Mesenchymal stem cell (in vitro differentiated cells and primary cell): ENCODE data around the gene SLC35F1.

Experiments used
- DNase-seq: peaks from one replicate; pipeline ENCODE4 v3.0.0-alpha.2; 2013
- H2AFZ ChIP-seq: one replicate; pipeline ENCODE4 v1.6.1; 2013; ENCODE audit warnings: low read depth, mild to moderate bottlenecking, control low read depth, inconsistent platforms, low read length, moderate library complexity
- H2AK5ac ChIP-seq: 2 replicates; pipeline ENCODE4 v1.6.1; 2013; ENCODE audit warnings: low read length, moderate library complexity, mild to moderate bottlenecking, inconsistent platforms; ENCODE audit not compliant: severe bottlenecking
- H2BK120ac ChIP-seq: one replicate; pipeline ENCODE4 v1.6.1; 2013; ENCODE audit warnings: low read depth, mild to moderate bottlenecking, inconsistent platforms, low read length, moderate library complexity
- H2BK12ac ChIP-seq, 2 experiments: one replicate each; pipeline ENCODE4 v1.6.1; 2013; ENCODE audit warnings: inconsistent platforms in 2 of 2, low read length in 2 of 2, mild to moderate bottlenecking in 2 of 2, moderate library complexity in 2 of 2, control low read depth in 1 of 2
- H2BK15ac ChIP-seq: one replicate; pipeline ENCODE4 v1.6.1; 2013; ENCODE audit warnings: mild to moderate bottlenecking, low read depth, inconsistent platforms; ENCODE audit not compliant: poor library complexity, severe bottlenecking
- H2BK5ac ChIP-seq: 2 replicates; pipeline ENCODE4 v1.6.1; 2013; ENCODE audit warnings: low read depth, mild to moderate bottlenecking, low read length, control low read depth, inconsistent platforms; ENCODE audit not compliant: poor library complexity, severe bottlenecking
- H3K14ac ChIP-seq, 2 experiments: one replicate each; pipeline ENCODE4 v1.6.1; 2013; ENCODE audit warnings: inconsistent platforms in 2 of 2, low read length in 2 of 2, control low read depth in 1 of 2, mild to moderate bottlenecking in 1 of 2, moderate library complexity in 1 of 2
- H3K18ac ChIP-seq, 2 experiments: one replicate each; pipeline ENCODE4 v1.6.1; 2013; ENCODE audit warnings: inconsistent platforms in 2 of 2, low read length in 2 of 2, control low read depth in 1 of 2, low read depth in 1 of 2, mild to moderate bottlenecking in 1 of 2
- H3K23ac ChIP-seq, 2 experiments: one replicate each; pipeline ENCODE4 v1.6.1; 2013; ENCODE audit warnings: inconsistent platforms in 2 of 2, low read length in 2 of 2, mild to moderate bottlenecking in 2 of 2, moderate library complexity in 2 of 2, control low read depth in 1 of 2
- H3K27ac ChIP-seq: 2 replicates; pipeline ENCODE4 v1.5.1; 2013; ENCODE audit warnings: mild to moderate bottlenecking, moderate library complexity, low read length, control low read depth, inconsistent platforms; ENCODE audit not compliant: poor library complexity, severe bottlenecking
- H3K27me3 ChIP-seq, 2 experiments: 2 replicates each; pipeline versions ENCODE4 v1.6.1 to v1.7.0; 2013; ENCODE audit warnings: low read length in 2 of 2, mild to moderate bottlenecking in 2 of 2, moderate library complexity in 2 of 2, control low read depth in 1 of 2, inconsistent platforms in 1 of 2; ENCODE audit not compliant: control insufficient read depth in 1 of 2, insufficient read depth in 1 of 2
- H3K36me3 ChIP-seq, 2 experiments: 2 replicates each; pipeline versions ENCODE4 v1.6.1 to v1.7.0; 2013; ENCODE audit warnings: low read length in 2 of 2, control low read depth in 1 of 2, inconsistent platforms in 1 of 2, low read depth in 1 of 2, mild to moderate bottlenecking in 1 of 2; ENCODE audit not compliant: insufficient read depth in 2 of 2, control insufficient read depth in 1 of 2
- H3K4ac ChIP-seq, 2 experiments: one replicate each; pipeline ENCODE4 v1.6.1; 2013; ENCODE audit warnings: inconsistent platforms in 2 of 2, low read length in 2 of 2, mild to moderate bottlenecking in 2 of 2, moderate library complexity in 2 of 2, control low read depth in 1 of 2, low read depth in 1 of 2
- H3K4me1 ChIP-seq: 2 replicates; pipeline ENCODE4 v1.6.1; 2013; ENCODE audit warnings: low read depth, low read length, control low read depth; ENCODE audit not compliant: control insufficient read depth, insufficient read depth
- H3K4me2 ChIP-seq: 2 replicates; pipeline ENCODE4 v1.6.1; 2013; ENCODE audit warnings: low read length, mild to moderate bottlenecking, inconsistent platforms; ENCODE audit not compliant: poor library complexity, severe bottlenecking
- H3K4me3 ChIP-seq, 2 experiments: 2 replicates each; pipeline versions ENCODE4 v1.5.1 to v1.7.0; 2013; ENCODE audit warnings: low read length in 2 of 2, mild to moderate bottlenecking in 2 of 2, control low read depth in 1 of 2, low read depth in 1 of 2; ENCODE audit not compliant: insufficient read depth in 1 of 2
- H3K79me1 ChIP-seq: replicated peaks from 2 replicates; pipeline ENCODE4 v1.6.1; 2013; ENCODE audit warnings: mild to moderate bottlenecking, control low read depth, low read length, inconsistent platforms; ENCODE audit not compliant: poor library complexity, severe bottlenecking
- H3K9ac ChIP-seq: 2 replicates; pipeline ENCODE4 v1.7.0; 2013; ENCODE audit warnings: mild to moderate bottlenecking, low read length, moderate library complexity
- H3K9me3 ChIP-seq: 2 replicates; pipeline ENCODE4 v1.7.0; 2013; ENCODE audit warnings: mild to moderate bottlenecking, low read length; ENCODE audit not compliant: control insufficient read depth
- H4K8ac ChIP-seq: one replicate; pipeline ENCODE4 v1.6.1; 2013; ENCODE audit warnings: inconsistent platforms, mild to moderate bottlenecking, low read length, moderate library complexity
- H4K91ac ChIP-seq: one replicate; pipeline ENCODE4 v1.6.1; 2013; ENCODE audit warnings: mild to moderate bottlenecking, low read length, inconsistent platforms
- WGBS: methylation state at CpG from one replicate; pipeline ENCODE4 v1.1.7; 2013; ENCODE audit warnings: mixed read lengths; 5-methylcytosine and 5-hydroxymethylcytosine counted together

SLC35F1 gene

DNA sequence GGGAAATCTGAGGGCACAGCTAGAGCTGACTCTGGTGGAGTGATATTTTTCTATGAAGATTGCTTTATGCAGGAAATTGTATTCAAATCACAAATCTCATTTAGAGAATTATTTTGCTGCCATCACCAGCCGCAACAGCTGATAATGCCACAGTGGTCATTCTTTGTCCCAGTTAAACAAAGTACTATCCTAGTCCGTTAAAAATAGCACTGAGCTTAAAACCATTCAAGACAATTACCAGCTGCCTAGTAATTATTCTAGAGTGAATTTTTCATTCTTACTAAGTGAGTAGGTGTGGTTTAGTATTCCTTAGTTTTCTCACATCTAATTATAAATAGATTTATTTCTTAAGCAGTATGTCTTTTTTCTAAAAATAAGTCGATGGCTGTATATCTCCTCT lies 190.5 kb downstream of the SLC35F1 start:
- no peak overlapping the region for H4K8ac ChIP-seq
- no peak overlapping the region for H4K91ac ChIP-seq
- WGBS: 82% methylated on average over 1 of the region's 3 CpGs
- no peak overlapping the region for H2BK15ac ChIP-seq
- no peak overlapping the region for H3K14ac ChIP-seq
- DNase-seq: no peak
- no peak overlapping the region for H2BK12ac ChIP-seq
- no peak overlapping the region for H3K18ac ChIP-seq
- H3K4me2 ChIP-seq: no peak overlapping the region
- H2AK5ac ChIP-seq: no peak overlapping the region
- H3K4me3 ChIP-seq: no peak overlapping the region
- H3K4ac ChIP-seq: no peak overlapping the region
- H2AFZ ChIP-seq: no peak overlapping the region
- peaks cover 14% of the 10 kb centered on the region for H3K9me3 ChIP-seq
- no peak overlapping the region for H2BK120ac ChIP-seq
- no peak overlapping the region for H3K9ac ChIP-seq
- H3K36me3 ChIP-seq: no peaks in the 10 kb centered on the region
- H2BK5ac ChIP-seq: no peak overlapping the region
- no peaks in the 10 kb centered on the region for H3K79me1 ChIP-seq
- no peak overlapping the region for H3K27ac ChIP-seq
- H3K23ac ChIP-seq: no peak overlapping the region
- no peaks in the 10 kb centered on the region for H3K27me3 ChIP-seq
- H3K4me1 ChIP-seq: no peaks in the 10 kb centered on the region

DNA sequence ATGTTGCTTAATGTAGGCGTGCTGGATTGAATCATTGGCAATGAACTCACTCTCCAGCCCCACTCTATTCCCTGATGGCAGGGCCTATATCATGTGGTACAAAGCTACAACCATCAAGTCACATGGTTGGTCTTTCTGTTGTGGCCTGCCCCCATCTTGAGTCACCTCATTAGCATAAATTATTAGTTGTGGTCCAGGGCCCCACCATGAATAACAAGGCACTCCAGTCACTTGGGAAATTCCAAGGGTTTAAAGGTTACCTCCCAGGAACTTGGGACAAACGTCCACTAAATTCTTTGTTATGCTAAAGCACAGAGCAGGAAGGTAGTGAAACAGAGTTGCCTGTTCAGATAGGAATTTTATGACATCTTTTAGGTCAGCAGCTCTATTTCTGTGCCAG lies 193.7 kb downstream of the SLC35F1 start:
- Histone ChIP-seq H3K36me3 (no peaks in the 10 kb centered on the region), H3K9me3 (peaks cover 11% of the 10 kb centered on the region), H3K79me1 (no peaks in the 10 kb centered on the region), H2BK120ac (no peak overlapping the region), H2AK5ac (no peak overlapping the region), H3K27me3 (no peaks in the 10 kb centered on the region), H3K4me3 (no peak overlapping the region), H3K18ac (no peak overlapping the region), H3K9ac (no peak overlapping the region), H3K23ac (no peak overlapping the region), H3K4ac (no peak overlapping the region), H2BK5ac (no peak overlapping the region), H2BK12ac (no peak overlapping the region), H3K14ac (no peak overlapping the region), H4K91ac (no peak overlapping the region), H4K8ac (no peak overlapping the region), H3K4me2 (no peak overlapping the region), H3K27ac (no peak overlapping the region), H3K4me1 (no peaks in the 10 kb centered on the region), H2BK15ac (no peak overlapping the region), H2AFZ (no peak overlapping the region)
- 29% methylated on average over 2 of the region's 2 CpGs for WGBS
- no peak for DNase-seq

DNA sequence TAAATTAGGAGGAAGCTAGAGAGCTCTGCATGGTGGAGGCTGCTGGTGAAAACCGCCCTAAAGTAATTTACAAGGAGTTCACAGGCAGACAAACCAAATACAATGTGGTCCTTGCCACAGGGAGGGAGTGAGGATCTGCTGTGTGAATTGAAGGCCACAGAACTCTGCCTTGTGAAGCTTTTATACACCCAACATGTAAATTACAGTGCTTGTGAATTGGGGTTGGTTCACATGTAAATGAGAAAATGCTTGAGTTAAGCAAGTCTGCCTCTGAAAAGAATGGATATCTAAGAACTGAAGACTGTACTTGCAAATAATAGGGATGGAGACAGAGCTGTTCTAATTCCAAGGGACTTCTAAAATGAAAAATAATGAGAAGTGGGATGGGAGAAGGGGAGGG lies 194.2 kb downstream of the SLC35F1 start:
- 83% methylated on average over 1 of the region's 1 CpG for WGBS
- H3K23ac ChIP-seq: no peak overlapping the region
- DNase-seq: no peak
- no peak overlapping the region for H4K8ac ChIP-seq
- no peak overlapping the region for H3K27ac ChIP-seq
- H2BK120ac ChIP-seq: no peak overlapping the region
- H3K9ac ChIP-seq: no peak overlapping the region
- H2BK15ac ChIP-seq: no peak overlapping the region
- H4K91ac ChIP-seq: no peak overlapping the region
- no peak overlapping the region for H2AK5ac ChIP-seq
- H3K9me3 ChIP-seq: peaks cover 11% of the 10 kb centered on the region
- H3K36me3 ChIP-seq: no peaks in the 10 kb centered on the region
- no peak overlapping the region for H3K4me3 ChIP-seq
- no peaks in the 10 kb centered on the region for H3K27me3 ChIP-seq
- no peaks in the 10 kb centered on the region for H3K4me1 ChIP-seq
- no peak overlapping the region for H2AFZ ChIP-seq
- H3K79me1 ChIP-seq: no peaks in the 10 kb centered on the region
- H3K4ac ChIP-seq: no peak overlapping the region
- no peak overlapping the region for H2BK5ac ChIP-seq
- no peak overlapping the region for H2BK12ac ChIP-seq
- H3K4me2 ChIP-seq: no peak overlapping the region
- H3K18ac ChIP-seq: no peak overlapping the region
- H3K14ac ChIP-seq: no peak overlapping the region

DNA sequence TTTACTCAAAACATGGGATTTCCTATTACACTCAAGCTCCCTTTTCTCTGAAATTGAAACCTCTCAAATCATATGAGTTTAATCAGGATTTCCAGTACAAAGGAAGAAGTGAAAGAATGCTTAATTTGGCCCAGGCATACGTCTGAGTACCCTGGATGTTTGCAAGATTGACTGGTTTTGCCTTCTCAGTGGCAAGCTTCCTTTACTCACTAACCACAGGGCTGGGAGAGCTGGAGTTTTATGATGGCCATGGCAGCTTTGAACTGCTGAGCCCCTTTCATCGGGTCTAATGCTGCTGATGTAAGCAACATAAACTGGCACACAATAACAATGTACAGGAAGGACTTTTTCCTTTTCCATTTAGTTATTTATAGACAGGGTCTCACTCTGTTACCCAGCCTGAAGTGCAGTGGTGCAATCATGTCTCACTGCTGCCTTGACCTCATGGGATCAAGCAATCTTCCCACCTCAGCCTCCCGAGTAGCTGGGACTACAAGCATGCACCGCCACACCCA lies 194.8 kb downstream of the SLC35F1 start:
- 41% methylated on average over 4 of the region's 4 CpGs for WGBS
- Histone ChIP-seq H2AK5ac (no peak overlapping the region), H3K9ac (no peak overlapping the region), H3K14ac (no peak overlapping the region), H2BK120ac (no peak overlapping the region), H3K27ac (no peak overlapping the region), H3K36me3 (no peaks in the 10 kb centered on the region), H3K79me1 (no peaks in the 10 kb centered on the region), H3K4me3 (no peak overlapping the region), H3K4me1 (no peaks in the 10 kb centered on the region), H3K23ac (no peak overlapping the region), H3K4me2 (no peak overlapping the region), H3K4ac (no peak overlapping the region), H2BK12ac (no peak overlapping the region), H3K27me3 (no peaks in the 10 kb centered on the region), H2BK15ac (no peak overlapping the region), H4K8ac (no peak overlapping the region), H3K18ac (no peak overlapping the region), H2BK5ac (no peak overlapping the region), H3K9me3 (peaks cover 11% of the 10 kb centered on the region), H2AFZ (no peak overlapping the region), H4K91ac (no peak overlapping the region)
- DNase-seq: no peak
